GM12873 (cell line): Measurements from ENCODE around the gene ADCY3.

Source experiments
- CTCF ChIP-seq: IDR thresholded peaks from 2 replicates; pipeline ENCODE4 v1.5.1; 2012; ENCODE audit warnings: low read depth, mild to moderate bottlenecking, moderate library complexity, low read length, control low read depth; ENCODE audit not compliant: insufficient read depth; ENCODE audit errors: missing control alignments

ADCY3 gene

GRCh38 chr2:24955921-24956320, 35.9 kb upstream of the ADCY3 start:
- no peak for TF ChIP-seq CTCF

- TF ChIP-seq CTCF = no peak
Measured at GRCh38 chr2:24955232-24955631, 35.2 kb upstream of the ADCY3 start.

GRCh38 chr2:24950102-24950501, 30.1 kb upstream of the ADCY3 start:
- TF ChIP-seq CTCF = no peak

- TF ChIP-seq CTCF = no peak
Measured at GRCh38 chr2:24948506-24948905, 28.5 kb upstream of the ADCY3 start.

GRCh38 chr2:24947561-24948157, 27.6 kb upstream of the ADCY3 start:
- TF ChIP-seq CTCF = no peak

- TF ChIP-seq CTCF = no peak
Measured at GRCh38 chr2:24945907-24946306, 25.9 kb upstream of the ADCY3 start.

GRCh38 chr2:24943427-24944053, 23.5 kb upstream of the ADCY3 start:
- TF ChIP-seq CTCF = no peak

- TF ChIP-seq CTCF = no peak
Measured at GRCh38 chr2:24939353-24939752, 19.3 kb upstream of the ADCY3 start.
